Subcutaneous abdominal adipose tissue (tissue), 5 donors: ENCODE data around the gene GABBR2.

Experiments
- H3K27ac ChIP-seq: one replicate; pipeline ENCODE4 v1.7.0; 2013; ENCODE audit warnings: low read depth, mild to moderate bottlenecking, inconsistent platforms, low read length, moderate library complexity
- H3K27me3 ChIP-seq, 5 donors: one replicate each; pipeline ENCODE4 v1.7.0; 2013; ENCODE audit warnings: low read length in 5 of 5, inconsistent platforms in 1 of 5; ENCODE audit not compliant: control insufficient read depth in 5 of 5, insufficient read depth in 4 of 5
- H3K36me3 ChIP-seq, 5 donors: one replicate each; pipeline ENCODE4 v1.7.0; 2013; ENCODE audit warnings: low read length in 5 of 5; ENCODE audit not compliant: control insufficient read depth in 5 of 5, insufficient read depth in 5 of 5
- H3K4me1 ChIP-seq, 5 donors: one replicate each; pipeline ENCODE4 v1.7.0; 2013; ENCODE audit warnings: low read length in 5 of 5, mild to moderate bottlenecking in 3 of 5, moderate library complexity in 1 of 5; ENCODE audit not compliant: control insufficient read depth in 5 of 5, insufficient read depth in 5 of 5
- H3K4me3 ChIP-seq, 5 donors: one replicate each; pipeline ENCODE4 v1.7.0; 2013; ENCODE audit warnings: low read length in 5 of 5, low read depth in 1 of 5
- H3K9ac ChIP-seq, 5 donors: one replicate each; pipeline ENCODE4 v1.7.0; 2013; ENCODE audit warnings: low read length in 5 of 5, mild to moderate bottlenecking in 4 of 5, moderate library complexity in 3 of 5
- H3K9me3 ChIP-seq, 5 donors: one replicate each; pipeline ENCODE4 v1.7.0; 2013; ENCODE audit warnings: low read length in 5 of 5; ENCODE audit not compliant: control insufficient read depth in 5 of 5
- donor health status: healthy.
- donor health status: healthy.
- donor health status: healthy.
- donor health status: healthy.
- donor health status: healthy.

GABBR2 gene

DNA sequence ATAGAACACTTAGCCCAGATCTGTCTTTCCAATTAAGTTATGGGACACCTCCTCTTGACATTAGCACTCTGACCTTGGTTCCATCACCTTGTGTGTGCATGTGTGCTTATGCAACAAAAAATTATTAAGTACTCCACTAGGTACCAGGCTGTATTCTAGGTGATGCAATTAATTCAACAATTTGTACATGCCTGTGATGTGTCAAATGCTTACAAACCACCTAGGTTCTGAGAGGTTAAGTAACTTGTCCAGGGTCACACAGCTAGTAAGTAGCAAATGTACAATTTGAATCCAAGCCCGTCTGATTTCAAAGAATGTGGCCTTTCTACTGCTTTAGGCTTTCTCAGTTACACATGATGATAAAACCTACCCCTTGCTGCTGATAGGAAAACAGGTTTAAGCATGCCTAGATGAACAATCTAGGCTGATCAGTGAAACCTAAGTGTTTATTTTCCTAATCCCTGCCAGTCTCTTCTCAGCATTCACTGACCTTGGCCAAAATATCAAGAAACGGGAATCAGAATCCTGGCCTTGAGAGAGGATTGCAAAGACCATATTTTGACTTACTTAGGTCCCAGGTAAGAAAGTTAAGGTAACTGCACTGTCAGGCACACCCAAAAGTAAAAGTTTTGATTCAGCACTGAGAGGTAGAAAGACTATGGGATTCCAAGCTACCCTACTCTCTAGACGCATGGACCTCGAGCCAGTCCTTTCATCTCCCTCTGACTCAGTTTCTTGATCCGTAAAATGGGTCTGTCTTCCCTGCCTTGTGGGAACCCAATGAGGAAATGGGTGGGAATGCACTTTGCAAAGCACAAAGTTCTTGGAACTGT, 454.3 kb downstream of the GABBR2 start:
- Histone ChIP-seq H3K4me1 (peaks cover 3 to 32% (median 17%) of the 10 kb centered on the region in 5 donors), H3K9ac (peak overlapping the region; percentile 35 to 90 (median 86))

DNA sequence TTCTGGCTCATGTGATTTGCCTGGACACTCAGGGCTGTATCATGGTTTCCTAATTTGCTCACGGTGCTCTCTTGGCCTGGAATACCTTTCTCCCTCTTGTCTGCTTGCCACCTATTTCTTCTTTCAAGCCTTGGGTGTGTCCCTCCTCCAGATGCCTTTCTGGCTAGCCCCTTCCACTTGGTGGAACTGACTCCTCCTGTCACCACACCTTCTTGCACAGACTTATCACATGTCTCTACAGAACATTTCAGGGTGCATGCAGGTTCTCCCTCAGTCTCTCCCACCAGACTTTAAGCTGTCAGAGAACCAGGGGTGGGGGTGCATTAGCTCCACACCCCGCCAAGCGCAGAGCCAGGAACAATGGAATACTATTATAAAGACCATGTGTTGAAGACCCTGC, 455.2 kb downstream of the GABBR2 start:
- H3K4me1 ChIP-seq, result peaks cover 5 to 38% (median 22%) of the 10 kb centered on the region in 5 donors
- H3K27me3 ChIP-seq, result no peaks in the 10 kb centered on the region
- no peak overlapping the region for H3K27ac ChIP-seq
- H3K4me3 ChIP-seq, result peak overlapping the region in 1 of 5 donors; percentile 1
- no peak overlapping the region for H3K9ac ChIP-seq
- peaks cover 0 to 3% (median 0%) of the 10 kb centered on the region in 5 donors for H3K36me3 ChIP-seq
- no peaks in the 10 kb centered on the region for H3K9me3 ChIP-seq

More for the DNA sequence above, 454.3 kb downstream of the GABBR2 start:
- Histone ChIP-seq H3K9me3 (no peaks in the 10 kb centered on the region), H3K4me3 (peak overlapping the region; percentile 77 to 94 (median 87)), H3K36me3 (peaks cover 0 to 3% (median 0%) of the 10 kb centered on the region in 5 donors), H3K27ac (peak overlapping the region; percentile 95), H3K27me3 (no peaks in the 10 kb centered on the region)

DNA sequence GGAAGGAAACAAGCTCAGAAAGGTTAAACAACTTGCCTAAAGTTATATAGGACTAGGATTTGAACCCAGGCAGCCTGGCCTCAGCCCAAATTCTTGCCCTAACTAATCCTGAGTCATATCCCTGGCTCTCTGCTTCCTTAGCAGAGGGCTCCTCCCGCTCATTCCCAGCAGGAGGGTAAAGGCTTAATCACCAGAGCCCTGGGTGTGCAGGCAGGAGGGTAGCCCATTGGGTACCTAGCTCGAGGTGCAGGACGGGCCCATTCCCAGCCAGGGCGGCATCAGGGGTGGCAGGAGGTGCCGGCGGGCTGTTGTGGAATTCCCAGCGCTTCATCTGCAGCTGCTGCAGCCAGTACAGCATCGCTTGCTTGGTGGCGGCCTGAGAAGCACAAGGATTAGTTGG, 457.2 kb downstream of the GABBR2 start:
- Histone ChIP-seq H3K4me1 (peaks cover 5 to 40% (median 23%) of the 10 kb centered on the region in 5 donors), H3K9ac (no peak overlapping the region), H3K4me3 (no peak overlapping the region), H3K27me3 (no peaks in the 10 kb centered on the region), H3K36me3 (peaks cover 0 to 3% (median 0%) of the 10 kb centered on the region in 5 donors), H3K27ac (no peak overlapping the region), H3K9me3 (no peaks in the 10 kb centered on the region)

DNA sequence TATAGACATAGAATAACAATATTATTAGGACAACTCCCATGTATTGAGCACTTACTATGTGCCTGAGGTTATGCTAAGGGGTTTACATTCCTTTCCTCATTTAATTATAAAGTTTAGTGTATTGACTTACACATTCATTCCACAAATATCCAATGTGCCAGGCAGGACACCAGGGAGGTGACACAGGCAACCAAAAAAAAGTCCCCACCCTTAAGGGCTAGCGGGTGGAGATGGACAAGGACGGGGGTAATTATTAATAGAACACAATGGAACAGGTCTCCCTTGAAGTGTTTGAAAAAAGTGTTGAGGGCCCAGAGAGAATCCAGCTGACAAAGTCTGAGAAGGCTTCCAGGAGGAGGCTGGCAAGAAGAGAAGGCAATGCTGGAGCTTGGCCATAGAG, 459.0 kb downstream of the GABBR2 start:
- Histone ChIP-seq H3K4me1 (peaks cover 4 to 27% (median 14%) of the 10 kb centered on the region in 5 donors), H3K27me3 (no peaks in the 10 kb centered on the region), H3K9ac (no peak overlapping the region), H3K36me3 (peaks cover 0 to 3% (median 0%) of the 10 kb centered on the region in 5 donors), H3K4me3 (no peak overlapping the region), H3K9me3 (no peaks in the 10 kb centered on the region), H3K27ac (peak overlapping the region; percentile 26)

DNA sequence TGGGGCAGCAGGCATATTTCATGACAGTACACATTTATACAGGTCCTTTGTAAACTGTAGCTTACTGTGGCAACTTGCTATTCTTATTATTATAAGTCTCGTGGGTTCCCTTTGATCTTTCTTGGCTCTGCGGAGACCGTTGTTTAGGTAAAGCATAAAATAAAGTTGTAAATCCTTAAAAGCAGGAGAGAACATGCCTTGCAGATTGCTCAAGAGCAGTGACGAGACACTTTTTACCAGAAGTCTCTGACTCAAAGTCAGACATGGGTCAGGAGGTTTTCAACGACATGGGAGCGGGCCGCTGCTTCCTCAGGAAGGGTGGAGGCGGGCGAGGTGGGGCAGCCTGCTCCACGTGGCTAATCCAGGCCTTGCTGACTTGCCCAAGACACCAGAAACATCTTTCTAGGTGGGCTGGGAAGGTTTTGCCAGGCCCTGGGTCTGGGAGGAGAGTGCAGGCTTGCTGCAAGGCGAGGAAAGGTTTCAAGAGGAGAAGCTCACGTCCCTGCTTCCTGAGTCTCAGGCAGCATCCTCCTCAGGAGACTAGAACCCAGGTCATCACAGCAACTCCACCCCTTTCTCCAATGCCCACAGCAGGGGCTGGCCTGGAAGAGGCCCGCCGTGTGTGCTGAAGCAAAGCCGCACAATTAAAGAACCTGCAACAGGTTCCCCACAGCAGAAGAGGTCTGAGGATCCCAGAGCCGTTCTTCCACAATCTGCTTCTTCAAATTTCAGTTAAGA, 459.8 kb downstream of the GABBR2 start:
- Histone ChIP-seq H3K4me3 (no peak overlapping the region), H3K36me3 (peaks cover 0 to 3% (median 1%) of the 10 kb centered on the region in 5 donors), H3K4me1 (peaks cover 2 to 20% (median 12%) of the 10 kb centered on the region in 5 donors), H3K27me3 (no peaks in the 10 kb centered on the region), H3K9me3 (no peaks in the 10 kb centered on the region), H3K27ac (peak overlapping the region; percentile 21), H3K9ac (peak overlapping the region in 1 of 5 donors; percentile 31)

DNA sequence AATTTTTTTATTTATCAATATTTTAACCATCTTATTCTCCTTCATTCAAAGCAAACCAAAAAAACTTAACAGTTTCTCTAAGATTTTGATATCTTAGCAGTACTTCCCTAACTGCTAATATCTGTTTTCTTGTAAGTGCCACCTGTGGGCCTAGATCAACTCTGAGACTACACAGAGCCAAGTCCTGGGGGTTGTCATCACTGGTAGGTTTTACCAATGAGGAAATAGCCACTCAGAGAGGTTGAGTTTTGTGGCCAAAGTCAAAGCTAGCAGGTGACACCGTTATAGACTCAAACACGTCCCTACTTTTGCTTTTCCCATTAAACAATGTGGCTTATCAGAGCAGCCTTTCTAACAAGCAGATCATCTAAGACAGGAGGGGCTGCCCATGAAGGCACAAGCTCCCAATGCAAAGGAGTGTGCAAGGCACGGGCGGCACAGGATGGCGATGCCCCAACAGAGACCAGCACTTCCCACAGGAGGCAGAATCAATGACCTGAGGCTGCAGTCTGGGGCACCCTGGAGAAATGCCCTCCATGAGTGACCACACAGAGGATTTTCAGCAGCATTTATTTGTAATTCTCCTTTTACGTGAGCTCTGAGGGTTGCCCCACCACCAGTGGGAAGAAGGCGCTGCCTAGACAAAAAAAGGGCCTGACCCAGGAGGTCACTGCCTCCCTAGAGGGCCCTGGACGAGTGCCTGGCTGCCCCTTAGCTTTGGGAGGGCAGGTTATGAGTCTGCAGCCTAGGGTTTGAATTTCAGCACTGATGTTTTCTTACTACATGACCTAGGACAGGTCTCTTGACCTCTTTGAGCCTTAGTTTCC, 460.7 kb downstream of the GABBR2 start:
- Histone ChIP-seq H3K9me3 (no peaks in the 10 kb centered on the region), H3K9ac (peak overlapping the region in 2 of 5 donors; percentile 9 to 31), H3K36me3 (peaks cover 0 to 4% (median 2%) of the 10 kb centered on the region in 5 donors), H3K4me1 (peaks cover 2 to 13% (median 12%) of the 10 kb centered on the region in 5 donors), H3K4me3 (no peak overlapping the region), H3K27me3 (no peaks in the 10 kb centered on the region), H3K27ac (peak overlapping the region; percentile 21)

DNA sequence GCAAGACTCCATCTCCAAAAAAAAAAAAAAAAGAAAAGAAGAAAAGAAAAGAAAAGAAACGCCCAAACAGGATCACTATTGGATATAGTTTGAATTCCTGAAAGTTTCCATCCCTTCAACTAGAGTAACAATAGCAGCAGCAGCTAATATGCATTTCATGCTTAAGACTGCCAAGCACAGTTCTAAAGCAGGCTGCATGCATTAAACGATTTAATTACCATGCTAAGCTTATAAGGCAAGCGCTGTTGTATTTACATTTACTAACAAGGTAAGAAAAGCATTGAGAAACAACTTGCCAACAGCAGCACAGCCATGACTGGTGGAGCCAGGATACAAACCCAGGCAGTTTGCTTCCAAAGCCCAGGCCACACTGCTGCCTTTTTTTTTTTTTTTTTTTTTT, 466.3 kb downstream of the GABBR2 start:
- no peaks in the 10 kb centered on the region for H3K27me3 ChIP-seq
- H3K36me3 ChIP-seq, result peaks cover 0 to 9% (median 4%) of the 10 kb centered on the region in 5 donors
- H3K9ac ChIP-seq, result no peak overlapping the region
- no peak overlapping the region for H3K4me3 ChIP-seq
- H3K4me1 ChIP-seq, result peaks cover 0 to 10% (median 0%) of the 10 kb centered on the region in 5 donors
- H3K9me3 ChIP-seq, result no peaks in the 10 kb centered on the region
- no peak overlapping the region for H3K27ac ChIP-seq

DNA sequence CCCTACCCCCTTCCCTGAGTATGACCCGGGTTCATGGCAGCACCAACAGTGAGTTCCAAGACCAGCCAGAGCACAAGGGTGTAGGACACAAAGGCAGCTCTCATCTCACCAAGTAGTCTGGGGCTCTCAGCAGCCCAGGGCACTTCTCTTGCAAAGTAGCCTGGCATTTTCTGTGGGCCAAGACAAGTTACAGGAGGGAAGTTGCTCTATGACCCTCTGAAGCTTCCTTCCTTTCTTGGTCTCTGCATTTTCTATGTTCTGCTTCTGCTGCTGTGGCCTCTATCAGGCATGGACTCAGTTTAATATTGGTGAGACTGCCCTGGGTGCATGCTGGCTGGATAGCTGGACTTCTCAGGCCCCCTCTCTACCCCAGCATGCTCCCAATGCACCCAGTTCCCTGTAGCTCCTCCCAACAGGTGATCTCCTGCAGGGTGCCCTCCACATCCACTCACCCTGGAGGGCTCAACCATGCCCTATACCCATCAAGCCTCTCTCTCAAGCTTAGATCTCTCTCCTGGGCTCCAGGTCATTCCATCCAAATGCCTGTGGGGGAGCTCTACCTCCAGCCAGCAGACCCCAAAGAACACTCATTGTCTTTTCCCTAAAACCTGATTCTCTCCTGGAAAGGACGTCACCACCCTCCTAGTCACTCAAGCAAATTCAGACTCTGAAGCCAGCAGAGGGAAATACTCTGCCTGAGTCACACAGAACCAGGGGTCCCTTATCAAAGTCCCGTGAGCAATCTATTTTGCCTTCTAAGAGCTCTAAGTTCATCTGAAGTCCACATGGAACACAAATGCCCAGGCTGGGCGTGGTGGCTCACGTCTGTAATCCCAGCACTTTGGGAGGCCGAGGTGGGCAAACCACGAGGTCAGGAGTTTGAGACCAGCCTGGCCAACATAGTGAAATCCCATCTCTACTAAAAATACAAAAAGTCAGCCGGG, 467.1 kb downstream of the GABBR2 start:
- no peak overlapping the region for H3K4me3 ChIP-seq
- H3K27ac ChIP-seq, result no peak overlapping the region
- no peaks in the 10 kb centered on the region for H3K27me3 ChIP-seq
- peaks cover 0 to 9% (median 4%) of the 10 kb centered on the region in 5 donors for H3K36me3 ChIP-seq
- H3K4me1 ChIP-seq, result peaks cover 0 to 10% (median 0%) of the 10 kb centered on the region in 5 donors
- H3K9me3 ChIP-seq, result no peaks in the 10 kb centered on the region
- H3K9ac ChIP-seq, result no peak overlapping the region

DNA sequence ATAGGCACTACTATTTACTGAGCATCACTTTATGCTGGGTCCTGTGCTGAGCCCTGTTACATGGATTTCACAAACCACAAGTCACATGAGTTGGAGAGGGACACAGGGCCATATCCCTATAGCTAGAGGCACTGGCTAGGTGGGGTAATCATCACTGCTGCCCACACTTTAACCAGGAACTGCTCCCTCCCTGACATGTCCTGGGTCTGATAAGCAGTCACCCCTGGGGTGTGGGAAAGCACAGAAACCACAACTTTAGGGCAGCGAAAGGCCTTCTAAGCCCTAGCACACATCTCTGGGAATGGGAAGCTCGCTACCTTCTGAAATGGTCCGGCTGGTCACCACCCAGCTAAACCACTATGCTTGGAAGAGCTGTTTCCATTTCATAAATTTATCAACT, 468.3 kb downstream of the GABBR2 start:
- peaks cover 0 to 10% (median 4%) of the 10 kb centered on the region in 5 donors for H3K36me3 ChIP-seq
- no peak overlapping the region for H3K9ac ChIP-seq
- H3K27ac ChIP-seq, result no peak overlapping the region
- H3K4me3 ChIP-seq, result no peak overlapping the region
- H3K27me3 ChIP-seq, result no peaks in the 10 kb centered on the region
- H3K9me3 ChIP-seq, result no peaks in the 10 kb centered on the region
- H3K4me1 ChIP-seq, result peaks cover 0 to 10% (median 0%) of the 10 kb centered on the region in 5 donors
